D721Med (cell line): ENCODE results near the gene SPATA24.
"Not testable (repeated sequence)": the region's sequence is repeated elsewhere in the genome, so short reads cannot be mapped to it uniquely, and the experiment has no call there.

Source experiments
- DNase-seq: peaks from one replicate; pipeline ENCODE4 v3.0.0; 2011; ENCODE audit warnings: low spot score; ENCODE audit not compliant: insufficient read length
- FAIRE-seq: peaks from 2 replicates; lab custom pipeline; 2011; peaks lifted over from hg19 to GRCh38; lab: Jason Lieb, UNC
- CTCF ChIP-seq: IDR thresholded peaks from 2 replicates; pipeline ENCODE4 v1.5.1; 2012; ENCODE audit warnings: mild to moderate bottlenecking, control low read depth; ENCODE audit not compliant: insufficient read depth; ENCODE audit errors: missing control alignments

SPATA24 gene

DNA sequence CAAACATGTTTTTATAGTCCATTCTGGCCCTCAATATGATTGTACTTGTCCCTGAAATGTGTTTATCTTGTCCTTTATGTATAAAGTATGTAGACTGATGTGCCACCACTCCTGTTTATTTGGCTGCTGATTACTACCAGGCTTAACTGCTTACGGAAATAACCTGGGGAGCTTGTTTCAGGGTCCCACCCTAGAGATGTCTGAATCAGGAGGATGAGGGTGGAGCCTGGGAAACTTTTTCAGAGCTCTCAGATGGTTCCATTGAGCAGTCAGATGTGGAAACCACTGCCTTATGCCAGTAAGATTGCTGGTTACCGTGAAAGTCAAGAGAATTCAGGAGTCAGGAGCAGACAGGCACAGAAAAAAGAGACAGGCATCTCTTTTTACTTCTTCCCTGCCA is 40.0 kb downstream of the SPATA24 start:
- DNase-seq, result no peak
- FAIRE-seq, result no peak
- no peak for TF ChIP-seq CTCF

- no peak for TF ChIP-seq CTCF
- FAIRE-seq (no peak), DNase-seq (no peak)
Observed at GRCh38 chr5:139361835-139362429, 42.0 kb downstream of the SPATA24 start.

DNA sequence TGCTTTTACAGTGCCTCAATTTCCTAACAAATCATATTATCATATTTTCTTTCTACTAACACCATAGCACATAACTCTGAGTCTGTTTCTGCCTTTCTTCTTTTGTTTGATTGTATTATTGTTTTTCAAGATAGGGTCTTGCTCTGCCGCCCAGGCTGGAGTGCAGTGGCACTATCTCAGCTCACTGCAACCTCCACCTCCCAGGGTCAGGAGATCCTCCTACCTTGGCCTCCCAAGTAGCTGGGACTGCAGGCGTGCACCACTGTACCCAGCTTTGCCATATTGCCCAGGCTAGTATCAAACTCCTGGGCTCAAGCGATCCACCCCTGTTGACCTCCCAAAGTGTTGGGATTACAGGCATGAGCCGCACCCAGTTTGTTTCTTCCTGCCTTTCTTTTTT is 43.5 kb downstream of the SPATA24 start:
- DNase-seq (no peak), FAIRE-seq (no peak)
- TF ChIP-seq CTCF, result no peak

DNA sequence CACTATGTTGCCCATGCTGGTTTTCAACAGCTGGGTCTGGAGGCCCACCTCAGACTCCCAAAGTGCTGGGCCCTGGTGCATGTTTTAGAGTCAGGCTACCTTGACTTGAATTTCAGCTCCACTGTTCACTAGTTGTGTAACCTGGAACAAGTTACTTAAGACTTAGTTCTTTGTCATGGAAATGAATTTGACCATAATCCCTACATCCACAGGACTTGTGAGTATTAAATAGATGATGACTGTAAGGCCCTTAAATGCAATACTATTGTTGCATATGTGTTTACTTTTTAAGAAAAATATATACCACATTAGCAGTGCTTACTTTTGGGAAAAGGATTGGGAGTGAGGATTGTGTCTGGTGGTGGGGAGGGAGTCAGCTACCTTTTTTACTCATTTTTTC is 45.8 kb downstream of the SPATA24 start:
- FAIRE-seq, result no peak
- TF ChIP-seq CTCF, result no peak
- no peak for DNase-seq

DNA sequence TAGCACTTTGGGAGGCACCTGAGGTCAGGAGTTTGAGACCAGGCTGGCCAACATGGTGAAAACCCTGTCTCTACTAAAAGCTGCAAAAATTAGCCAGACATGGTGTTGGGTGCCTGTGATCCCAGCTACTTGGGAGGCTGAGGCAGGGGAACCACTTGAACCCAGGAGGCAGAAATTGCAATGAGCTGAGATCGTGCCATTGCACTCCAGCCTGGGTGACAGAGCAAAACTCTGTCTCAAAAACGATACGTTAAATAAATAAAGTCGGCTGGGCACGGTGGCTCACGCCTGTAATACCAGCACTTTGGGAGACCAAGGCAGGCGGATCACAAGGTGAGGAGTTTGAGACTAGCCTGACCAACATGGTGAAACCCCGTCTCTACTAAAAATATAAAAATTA is 48.0 kb downstream of the SPATA24 start:
- FAIRE-seq, DNase-seq: not testable (repeated sequence)

GRCh38 chr5:139354186-139354585 is 49.7 kb downstream of the SPATA24 start:
- DNase-seq (no peak), FAIRE-seq (no peak)
- TF ChIP-seq CTCF, result no peak

DNA sequence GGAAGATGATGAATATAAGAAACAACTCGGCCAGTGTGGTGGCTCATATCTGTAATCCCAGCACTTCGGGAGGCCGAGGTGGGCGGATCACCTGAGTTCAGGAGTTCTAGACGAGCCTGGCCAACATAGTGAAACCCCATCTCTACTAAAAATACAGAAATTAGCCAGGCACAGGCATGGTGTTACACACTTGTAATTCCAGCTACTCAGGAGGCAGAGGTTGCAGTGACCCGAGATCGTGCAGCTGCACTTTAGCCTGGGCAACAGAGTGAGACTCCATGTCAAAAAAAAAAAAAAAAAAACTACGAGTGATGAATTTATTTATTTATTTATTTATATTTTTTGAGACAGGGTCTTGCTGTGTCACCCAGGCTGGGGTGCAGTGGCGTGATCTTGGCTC is 56.0 kb downstream of the SPATA24 start:
- not testable (repeated sequence) for FAIRE-seq

More for the DNA sequence above, 56.0 kb downstream of the SPATA24 start:
- DNase-seq, result not testable (repeated sequence)
